Measurements from ENCODE around the gene NOD1.
A peak's percentile ranks its signal among the peaks of the same experiment; 100 is the strongest.
"Not testable (repeated sequence)": the region's sequence is repeated elsewhere in the genome, so short reads cannot be mapped to it uniquely, and the experiment has no call there.

NOD1 gene

DNA sequence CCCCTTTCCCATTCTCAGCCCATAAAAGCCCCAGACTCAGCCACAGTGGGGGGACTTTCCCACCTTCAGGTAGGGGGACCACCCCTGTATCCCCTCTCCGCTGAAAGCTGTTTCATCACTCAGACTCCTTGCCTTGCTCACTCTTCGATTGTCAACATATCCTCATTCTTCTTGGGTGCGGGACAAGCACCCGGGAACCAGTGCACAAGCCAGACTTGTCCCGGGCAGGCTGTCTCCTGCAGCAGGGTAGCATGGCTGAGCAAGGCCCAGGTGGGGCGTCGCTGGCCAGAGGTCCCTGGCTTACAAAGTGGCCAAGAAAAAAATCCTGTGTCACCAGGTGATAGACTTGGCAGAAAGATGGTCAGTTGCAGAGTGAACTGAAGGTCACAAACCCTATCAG lies 64.7 kb downstream of the NOD1 start:
- no peak for DNase-seq

DNA sequence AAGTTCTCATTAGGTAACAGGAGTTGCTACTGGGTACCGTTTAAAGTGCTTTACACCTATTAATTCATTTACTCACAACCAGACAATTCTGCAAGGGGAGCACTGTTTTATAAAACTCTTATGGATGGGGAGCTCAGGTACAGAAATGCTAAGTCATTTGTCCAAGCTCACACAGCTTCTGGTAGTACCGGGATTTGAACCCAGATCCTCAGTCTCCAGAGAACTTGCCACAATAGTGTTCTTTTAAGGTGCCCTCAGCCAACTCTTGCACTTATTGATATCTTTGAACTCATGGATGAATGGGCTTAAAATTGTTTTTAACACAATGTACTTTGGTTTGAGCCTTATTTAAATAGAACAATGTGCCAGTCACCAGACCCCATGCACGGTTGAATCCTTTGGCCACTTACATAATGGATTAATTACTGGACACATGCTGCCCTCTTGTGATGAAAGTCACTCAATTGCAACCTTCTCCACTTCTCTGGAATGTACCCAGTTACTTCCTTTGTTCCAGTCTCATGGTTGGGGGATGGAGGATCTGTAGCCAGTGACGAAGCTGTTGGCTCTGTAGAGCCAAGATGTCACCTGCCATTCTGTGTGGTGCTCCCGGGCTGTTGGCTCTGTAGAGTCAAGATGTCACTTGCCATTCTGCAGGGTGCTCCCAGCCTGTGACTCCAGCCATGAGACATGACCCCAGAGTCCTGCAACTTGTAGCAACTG lies 65.6 kb downstream of the NOD1 start:
- peak; percentile 24 to 54 for DNase-seq

- DNase-seq = no peak
Measured at GRCh38 chr7:30411897-30412296, 66.7 kb downstream of the NOD1 start.

DNA sequence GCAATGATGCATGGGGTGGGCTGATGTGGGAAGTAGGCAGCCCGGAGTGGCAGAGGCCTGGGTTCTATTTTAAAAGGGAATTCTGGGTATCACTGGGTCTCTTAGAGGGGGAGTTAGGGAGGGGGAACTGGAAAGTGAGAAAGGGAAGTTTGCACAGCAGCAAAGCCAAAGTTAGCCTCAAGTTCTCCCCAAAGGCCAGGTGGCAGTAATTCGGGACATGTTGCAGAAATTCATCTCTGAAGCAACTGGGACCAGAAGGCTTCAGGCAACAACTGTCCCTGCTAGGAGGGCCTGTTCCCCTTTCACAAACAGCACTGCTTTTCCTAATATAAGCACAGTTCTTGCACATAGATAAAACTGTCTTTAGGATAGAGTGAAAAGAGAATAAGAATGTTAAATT lies 67.4 kb downstream of the NOD1 start:
- no peak for DNase-seq

DNA sequence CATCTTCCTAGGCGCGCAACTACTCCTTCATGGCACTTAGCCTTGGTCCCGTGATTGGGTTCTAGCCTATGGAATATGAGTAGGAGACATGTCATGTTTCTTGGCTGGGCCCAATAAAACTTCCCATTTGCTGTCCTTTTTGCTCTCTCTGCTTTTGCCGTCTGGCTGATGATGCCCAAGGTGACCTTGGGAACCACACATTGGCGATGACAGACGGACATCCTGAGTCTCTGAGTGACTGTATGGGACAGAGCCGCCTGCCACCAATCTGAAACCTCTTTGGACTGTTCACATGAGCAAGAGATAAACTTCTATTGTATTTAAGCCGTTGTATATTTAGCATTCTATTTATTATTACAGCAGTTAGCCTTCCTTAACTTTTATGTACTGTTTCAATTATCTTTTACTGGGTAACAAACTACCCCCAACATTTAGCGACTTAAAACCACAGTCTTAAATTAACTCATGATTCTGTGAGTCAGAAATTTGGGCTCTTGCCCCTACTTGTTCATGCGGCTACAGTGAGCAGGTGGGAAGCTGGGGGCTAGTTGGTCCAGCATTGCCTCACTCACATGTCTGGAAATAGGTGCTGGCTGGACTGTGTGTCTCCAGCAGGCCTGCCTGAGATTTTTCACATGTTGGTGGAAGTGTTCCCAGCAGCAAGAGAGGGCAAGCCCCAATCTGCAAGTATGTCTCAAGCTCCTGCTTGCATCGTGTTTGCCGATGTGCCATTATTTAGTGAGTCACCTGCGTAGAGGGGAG lies 71.7 kb downstream of the NOD1 start:
- DNase-seq = no peak

DNA sequence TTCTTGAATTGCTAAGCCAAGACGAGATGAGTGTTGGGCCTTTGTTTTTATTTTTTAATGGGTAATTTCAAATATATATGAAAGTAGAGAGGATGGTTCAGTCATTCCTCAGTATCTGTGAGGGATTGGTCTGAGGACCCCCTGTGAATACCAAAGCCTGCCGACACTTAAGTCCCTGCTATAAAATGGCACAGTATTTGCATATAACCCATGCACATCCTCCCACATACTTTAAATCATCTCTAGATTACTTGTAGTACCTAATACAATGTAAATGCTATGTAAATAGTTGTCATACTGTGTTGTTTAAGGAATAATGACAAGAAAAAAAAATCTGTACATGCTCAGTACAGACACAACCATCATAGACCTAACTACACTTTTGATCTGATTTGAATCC lies 73.4 kb downstream of the NOD1 start:
- no peak for DNase-seq

GRCh38 chr7:30403477-30403876 lies 75.1 kb downstream of the NOD1 start:
- DNase-seq = no peak

DNA sequence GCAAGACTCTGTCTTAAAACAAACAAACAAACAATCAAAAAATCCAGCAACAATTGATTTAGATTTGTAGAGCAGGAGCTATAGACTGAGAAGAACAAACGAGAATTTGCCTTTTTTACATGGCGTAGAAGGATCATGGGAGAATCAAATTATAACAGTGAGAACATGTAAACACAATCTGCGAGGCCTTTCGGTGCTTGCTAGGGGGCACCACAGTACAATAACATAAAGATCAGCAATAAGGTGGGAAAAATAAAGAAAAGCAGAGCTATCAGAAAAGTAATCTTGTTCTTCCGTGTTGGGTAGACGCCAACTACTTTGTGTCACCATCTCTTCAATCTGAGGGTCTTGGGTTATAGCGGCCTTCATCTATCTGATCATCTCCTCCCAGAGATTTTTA lies 82.2 kb downstream of the NOD1 start:
- DNase-seq = no peak

- no peak for DNase-seq
Measured at GRCh38 chr7:30395676-30396075, 82.9 kb downstream of the NOD1 start.

DNA sequence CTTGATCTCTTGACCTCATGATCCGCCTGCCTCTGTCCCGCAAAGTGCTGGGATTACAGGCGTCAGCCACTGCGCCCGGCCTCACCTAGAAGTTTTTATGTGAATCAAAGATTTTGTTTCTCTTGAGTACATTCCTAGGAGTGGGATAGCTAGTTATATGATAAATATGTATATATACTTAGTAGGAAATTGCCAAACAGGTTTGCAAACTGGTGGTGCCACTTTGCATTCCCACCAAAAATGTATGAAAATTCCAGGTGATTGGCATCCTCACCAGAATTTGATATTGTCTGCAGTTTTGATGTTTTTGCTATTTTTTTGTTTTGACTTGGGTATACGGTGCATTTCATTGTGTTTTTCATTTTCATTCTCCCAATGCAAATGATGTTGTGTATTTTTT lies 86.8 kb downstream of the NOD1 start:
- no peak for DNase-seq

DNA sequence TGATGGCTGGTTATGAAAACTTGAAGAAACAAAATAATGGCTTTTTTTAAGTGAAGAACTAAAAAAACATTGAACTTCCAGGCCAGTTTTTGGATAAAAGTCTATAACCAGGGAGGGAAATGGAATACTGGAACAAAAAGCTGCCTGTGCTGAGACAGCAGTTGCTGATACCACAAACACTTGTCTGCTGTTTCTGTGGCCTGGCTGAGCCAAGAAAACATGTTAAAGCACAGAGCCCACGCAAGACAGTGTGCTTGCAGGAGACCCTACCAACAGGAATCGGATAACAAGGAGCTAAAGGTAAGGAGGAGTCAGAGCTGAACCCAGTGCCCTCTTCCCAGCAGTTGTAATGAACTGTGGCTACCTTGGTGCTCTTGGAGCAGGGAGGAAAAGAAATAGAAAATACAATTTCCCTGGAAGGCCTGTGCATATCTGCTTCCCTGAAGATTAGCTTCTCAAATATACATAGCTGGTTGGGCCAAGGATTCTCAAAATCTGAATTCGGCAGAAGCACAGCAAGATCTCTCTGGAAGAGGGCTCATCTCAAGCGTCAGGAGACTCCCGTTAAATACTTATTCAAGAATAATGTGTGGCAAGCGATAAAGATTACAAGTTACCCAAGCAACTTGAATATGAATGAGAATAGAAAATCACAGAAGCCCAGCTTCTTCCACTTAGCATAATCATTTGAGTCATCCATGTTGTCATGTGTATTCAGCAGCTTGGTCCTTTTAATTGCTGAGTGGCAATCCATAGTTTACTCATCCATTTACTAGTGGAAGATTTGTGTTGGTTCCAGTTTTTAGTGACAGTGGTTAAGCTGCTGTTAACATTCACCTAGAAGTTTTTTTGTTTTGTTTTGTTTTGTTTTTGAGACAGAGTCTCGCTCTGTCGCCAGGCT lies 87.6 kb downstream of the NOD1 start:
- no peak for DNase-seq

DNA sequence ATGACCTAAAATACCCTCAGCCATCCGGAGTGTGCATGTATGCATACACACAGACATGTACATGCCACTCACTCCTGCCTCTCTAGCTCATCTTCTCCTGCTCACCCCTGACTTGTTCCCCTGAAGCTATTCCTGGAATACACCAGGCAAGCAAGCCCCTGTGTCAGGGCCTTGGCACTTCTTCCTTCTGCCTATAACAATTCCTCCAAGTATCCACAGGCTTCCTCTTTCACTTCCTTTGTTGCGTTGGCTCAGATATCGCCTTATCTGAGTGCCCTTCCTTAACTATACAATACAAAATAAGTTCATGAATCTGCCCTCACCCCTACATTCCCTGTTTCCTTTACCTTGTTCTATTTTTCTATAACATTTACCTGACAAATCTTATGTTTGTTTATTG lies 88.8 kb downstream of the NOD1 start:
- DNase-seq = no peak

GRCh38 chr7:30382607-30383006 lies 96.0 kb downstream of the NOD1 start:
- DNase-seq = no peak

- not testable (repeated sequence) for DNase-seq
Measured at GRCh38 chr7:30380824-30381223, 97.8 kb downstream of the NOD1 start.

DNA sequence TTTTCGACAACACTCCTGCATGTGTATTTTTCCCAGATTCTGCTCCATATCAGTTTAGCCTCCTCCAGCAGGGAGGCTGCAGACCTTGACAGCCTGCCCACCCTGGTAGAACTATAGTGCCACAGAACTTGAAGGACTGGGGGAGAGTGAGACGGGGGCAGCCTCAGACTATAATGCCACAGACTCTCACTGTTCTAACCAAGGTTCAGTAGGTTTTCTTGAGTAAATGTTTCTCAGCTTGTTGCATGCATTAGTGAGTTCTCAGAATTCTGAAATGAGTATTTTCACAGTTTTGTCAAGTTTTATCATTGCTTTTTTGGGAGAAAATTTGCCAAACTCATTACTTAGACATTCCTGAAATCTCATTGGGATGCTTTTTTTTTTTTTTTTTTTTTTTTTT lies 98.3 kb downstream of the NOD1 start:
- no peak for DNase-seq

DNA sequence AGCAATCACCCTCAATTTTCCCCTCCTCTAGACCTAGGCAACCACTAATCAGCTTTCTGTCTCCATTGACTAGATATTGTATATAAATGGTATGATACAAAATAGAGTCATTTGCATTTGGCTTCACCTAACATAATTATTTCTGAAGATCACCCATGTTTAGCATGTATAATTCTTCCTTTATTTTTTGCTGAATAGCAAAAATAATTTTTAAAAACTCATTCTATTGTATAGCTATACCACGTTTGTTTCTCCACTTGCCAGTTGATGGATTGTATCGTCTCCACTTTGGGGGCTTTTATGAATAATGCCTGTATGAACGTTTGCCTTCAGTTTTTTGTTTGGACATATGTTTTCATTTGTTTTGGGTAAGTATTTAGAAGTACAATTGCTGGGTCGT lies 98.8 kb downstream of the NOD1 start:
- DNase-seq = no peak

DNA sequence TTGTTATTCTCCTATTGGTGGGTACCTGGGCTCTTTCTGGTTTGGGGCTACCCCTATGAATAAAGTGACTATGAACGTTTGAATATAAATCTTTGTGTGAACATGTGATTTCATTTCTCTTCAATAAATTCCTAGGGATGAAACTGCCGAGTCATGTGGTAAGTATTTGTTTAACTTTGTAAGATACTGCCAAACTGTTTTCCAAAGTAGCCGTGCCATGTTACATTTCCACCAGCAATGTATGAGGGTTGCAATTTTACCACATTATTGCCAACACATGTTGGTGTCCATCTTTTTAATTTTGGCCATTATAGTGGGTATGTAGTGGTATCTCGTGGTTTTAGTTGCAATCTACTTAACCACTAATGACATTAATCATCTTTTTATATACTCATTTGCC lies 99.5 kb downstream of the NOD1 start:
- DNase-seq = no peak

- no peak for DNase-seq
Measured at GRCh38 chr7:30378275-30378674, 100.3 kb downstream of the NOD1 start.
